IPS-18c (cell line): ENCODE measurements around the gene ARMC6.

ENCODE experiments used
- H3K4me3 ChIP-seq: 2 replicates; pipeline ENCODE4 v1.7.0; 2013; ENCODE audit warnings: low read depth, mild to moderate bottlenecking, low read length, moderate library complexity; ENCODE audit not compliant: insufficient read depth
- H3K9me3 ChIP-seq: one replicate; pipeline ENCODE4 v1.6.1; 2013; ENCODE audit warnings: mild to moderate bottlenecking, low read length, moderate library complexity; ENCODE audit not compliant: control insufficient read depth, insufficient read depth

The ARMC6 gene

GRCh38 chr19:19062454-19063182, 29.2 kb downstream of the ARMC6 start:
- no peaks in the 10 kb centered on the region for H3K9me3 ChIP-seq
- H3K4me3 ChIP-seq: peak overlapping the region; percentile 49; the same call in 1 of the 2 replicates

GRCh38 chr19:19063183-19064097, 30.0 kb downstream of the ARMC6 start, which contains the start of gene SLC25A42:
TSS of gene SLC25A42 (plus strand) at chr19:19063994. CDS start at chr19:19096125, 32,131 bp downstream.
- H3K9me3 ChIP-seq: no peaks in the 10 kb centered on the region
- H3K4me3 ChIP-seq: peak within 1 kb of the TSS; percentile 63

DNA sequence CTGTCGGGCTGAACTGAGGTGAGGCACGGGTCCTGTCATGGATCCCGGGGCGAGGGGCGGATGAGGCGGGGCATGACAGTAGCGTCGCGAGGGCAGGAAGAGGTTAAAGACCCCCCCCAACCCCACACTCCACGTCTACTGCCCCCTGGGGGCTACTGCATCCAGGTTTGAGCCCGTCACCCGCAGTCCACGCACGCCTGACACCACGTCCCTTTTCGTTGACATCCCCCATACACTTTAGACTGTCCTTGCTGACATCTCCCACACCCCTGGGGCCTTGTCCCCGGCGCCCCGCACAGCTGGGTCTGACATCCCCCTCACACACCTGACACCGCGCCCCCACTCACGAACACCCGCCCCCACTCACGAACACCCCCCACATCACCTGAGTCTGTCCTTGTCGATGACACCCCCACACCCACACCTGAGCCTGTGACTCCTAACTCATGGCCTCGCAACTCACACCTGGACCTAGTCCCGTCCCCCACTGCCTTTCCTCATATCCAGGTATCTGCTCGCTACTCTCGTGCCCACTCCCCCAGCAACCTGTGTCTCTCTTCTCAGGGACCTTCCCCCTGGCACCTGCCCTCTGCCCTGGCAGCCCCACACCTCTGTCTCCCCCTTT, 30.8 kb downstream of the ARMC6 start:
- peak overlapping the region; percentile 63 for H3K4me3 ChIP-seq
- no peaks in the 10 kb centered on the region for H3K9me3 ChIP-seq

- H3K4me3 ChIP-seq: peak overlapping the region; percentile 4; the same call in 1 of the 2 replicates
- H3K9me3 ChIP-seq: no peaks in the 10 kb centered on the region
Measured at GRCh38 chr19:19064811-19065745, 31.7 kb downstream of the ARMC6 start.

GRCh38 chr19:19067276-19068072, 34.1 kb downstream of the ARMC6 start:
- H3K4me3 ChIP-seq: no peak overlapping the region
- H3K9me3 ChIP-seq: no peaks in the 10 kb centered on the region

- Histone ChIP-seq H3K4me3 (no peak overlapping the region), H3K9me3 (no peaks in the 10 kb centered on the region)
Measured at GRCh38 chr19:19068659-19069654, 35.6 kb downstream of the ARMC6 start.

GRCh38 chr19:19071897-19072296, 38.5 kb downstream of the ARMC6 start:
- H3K4me3 ChIP-seq: no peak overlapping the region
- no peaks in the 10 kb centered on the region for H3K9me3 ChIP-seq

GRCh38 chr19:19074196-19074882, 40.9 kb downstream of the ARMC6 start:
- Histone ChIP-seq H3K9me3 (no peaks in the 10 kb centered on the region), H3K4me3 (no peak overlapping the region)

DNA sequence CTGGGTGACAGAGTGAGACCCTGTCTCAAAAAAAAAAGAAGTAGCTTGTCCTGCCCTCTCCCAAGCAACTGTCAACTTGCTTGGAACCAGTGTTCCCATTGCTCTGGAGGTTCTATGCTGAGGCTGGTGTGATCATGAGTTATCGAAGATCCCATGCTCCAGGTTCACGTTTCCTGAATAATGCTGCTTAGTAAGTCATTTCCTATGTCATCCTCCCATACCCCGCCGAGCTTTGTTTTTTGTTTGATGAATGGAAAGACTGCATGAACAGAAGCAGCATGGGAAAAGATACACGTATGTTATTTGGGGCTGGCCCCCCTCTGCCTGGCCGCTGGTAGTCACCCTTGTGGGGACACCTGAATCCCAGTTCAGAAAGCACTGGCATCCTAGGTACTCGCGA, 41.7 kb downstream of the ARMC6 start:
- Histone ChIP-seq H3K4me3 (no peak overlapping the region), H3K9me3 (no peaks in the 10 kb centered on the region)

DNA sequence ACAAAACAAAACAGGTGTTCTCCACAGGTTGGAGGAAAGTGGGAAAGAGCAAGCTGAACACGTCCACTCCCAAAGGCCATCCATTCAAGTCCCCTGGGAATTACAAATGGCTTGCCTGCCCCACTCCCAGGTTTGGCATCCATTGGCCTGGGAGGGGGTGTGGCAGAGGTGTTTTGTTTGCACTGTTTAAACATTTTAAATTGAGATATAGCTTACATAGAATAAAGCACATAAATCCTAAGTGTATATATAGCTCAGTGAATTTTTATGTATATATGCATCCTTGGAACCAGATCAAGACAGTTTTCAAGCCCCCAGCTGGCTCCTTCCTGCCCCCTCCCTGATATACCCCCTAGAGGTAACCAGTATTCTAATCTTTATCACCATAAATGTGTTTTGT, 43.1 kb downstream of the ARMC6 start:
- no peak overlapping the region for H3K4me3 ChIP-seq
- no peaks in the 10 kb centered on the region for H3K9me3 ChIP-seq

DNA sequence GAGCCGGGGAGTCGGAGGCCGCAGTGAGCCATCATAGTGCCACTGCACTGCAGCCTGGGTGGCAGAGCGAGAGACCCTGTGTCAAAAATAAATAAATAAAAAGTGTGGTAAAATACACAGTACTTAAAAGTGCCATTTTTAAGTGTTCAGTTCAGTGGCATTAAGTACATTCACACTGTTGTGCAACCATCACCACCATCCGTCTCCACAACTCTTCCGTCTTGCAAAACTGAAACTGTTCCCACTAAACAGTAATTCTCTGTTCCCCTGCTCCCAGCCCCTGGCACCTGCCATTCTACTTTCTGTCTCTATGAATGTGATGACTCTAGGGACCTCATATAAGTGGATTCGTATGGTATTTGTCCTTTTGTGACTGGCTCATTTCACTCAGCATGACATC, 43.7 kb downstream of the ARMC6 start:
- Histone ChIP-seq H3K4me3 (no peak overlapping the region), H3K9me3 (no peaks in the 10 kb centered on the region)

DNA sequence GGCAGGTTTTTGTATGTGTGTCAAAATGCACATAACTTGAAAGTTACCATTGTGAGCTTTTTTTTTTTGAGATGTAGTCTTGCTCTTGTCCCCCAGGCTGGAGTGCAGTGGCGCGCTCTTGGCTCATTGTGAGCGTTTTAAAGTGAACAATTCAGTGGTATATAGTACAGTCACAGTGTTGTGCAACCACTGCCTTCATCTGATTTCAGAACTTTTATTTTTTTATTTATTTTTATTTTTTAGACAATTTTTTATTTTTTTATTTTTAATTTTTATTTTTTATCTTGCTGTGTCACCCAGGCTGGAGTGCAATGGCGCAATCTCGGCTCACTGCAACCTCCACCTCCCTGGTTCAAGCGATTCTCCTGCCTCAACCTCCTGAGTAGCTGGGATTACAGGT, 45.4 kb downstream of the ARMC6 start:
- no peaks in the 10 kb centered on the region for H3K9me3 ChIP-seq
- no peak overlapping the region for H3K4me3 ChIP-seq

DNA sequence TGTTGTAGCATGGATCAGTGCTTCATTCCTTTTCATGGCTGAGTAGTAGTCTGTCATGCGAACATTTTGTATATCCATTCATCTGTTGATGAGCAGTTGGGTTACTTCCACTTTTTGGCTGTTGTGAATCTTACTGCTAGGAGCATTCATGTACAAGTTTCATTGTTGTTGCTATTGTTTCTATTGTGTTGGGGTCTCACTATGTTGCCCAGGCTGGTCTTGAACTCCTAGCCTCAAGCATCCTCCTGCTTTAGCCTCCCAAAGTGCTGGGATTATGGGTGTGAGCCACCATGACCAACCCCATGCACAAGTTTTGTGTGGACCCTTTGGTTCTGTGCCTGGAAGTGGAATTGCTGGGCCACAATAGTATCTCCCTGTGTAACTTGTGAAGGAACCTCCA, 46.2 kb downstream of the ARMC6 start:
- no peaks in the 10 kb centered on the region for H3K9me3 ChIP-seq
- no peak overlapping the region for H3K4me3 ChIP-seq

- no peak overlapping the region for H3K4me3 ChIP-seq
Measured at GRCh38 chr19:19081642-19082151, 48.3 kb downstream of the ARMC6 start.

More at GRCh38 chr19:19081642-19082151, 48.3 kb downstream of the ARMC6 start:
- H3K9me3 ChIP-seq: no peaks in the 10 kb centered on the region
